ENCODE data around the gene AUTS2.

DNA sequence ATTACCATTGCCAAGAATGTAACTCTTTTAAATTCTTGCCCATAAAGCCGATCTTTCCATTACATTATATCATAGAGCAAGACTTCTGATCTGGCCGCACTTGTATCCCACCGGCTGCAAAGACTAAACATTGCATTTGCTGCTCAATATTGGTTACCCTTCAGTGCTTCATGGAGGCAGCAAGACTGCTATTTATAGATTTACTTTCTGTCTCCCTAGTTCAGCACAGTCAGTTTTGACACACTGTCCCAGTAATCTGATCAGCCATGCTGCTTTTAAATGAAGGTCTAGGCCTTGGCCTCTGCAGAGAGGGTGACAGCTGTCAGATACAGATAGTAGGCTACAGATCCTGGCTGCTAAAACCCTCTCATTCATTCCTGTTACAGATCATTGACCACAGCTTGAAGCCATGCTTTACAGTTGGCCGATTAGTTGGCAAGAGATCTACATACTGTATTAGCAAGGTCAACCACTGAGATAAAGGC lies 971.1 kb downstream of the AUTS2 start:
- TF ChIP-seq, protein P1, sequence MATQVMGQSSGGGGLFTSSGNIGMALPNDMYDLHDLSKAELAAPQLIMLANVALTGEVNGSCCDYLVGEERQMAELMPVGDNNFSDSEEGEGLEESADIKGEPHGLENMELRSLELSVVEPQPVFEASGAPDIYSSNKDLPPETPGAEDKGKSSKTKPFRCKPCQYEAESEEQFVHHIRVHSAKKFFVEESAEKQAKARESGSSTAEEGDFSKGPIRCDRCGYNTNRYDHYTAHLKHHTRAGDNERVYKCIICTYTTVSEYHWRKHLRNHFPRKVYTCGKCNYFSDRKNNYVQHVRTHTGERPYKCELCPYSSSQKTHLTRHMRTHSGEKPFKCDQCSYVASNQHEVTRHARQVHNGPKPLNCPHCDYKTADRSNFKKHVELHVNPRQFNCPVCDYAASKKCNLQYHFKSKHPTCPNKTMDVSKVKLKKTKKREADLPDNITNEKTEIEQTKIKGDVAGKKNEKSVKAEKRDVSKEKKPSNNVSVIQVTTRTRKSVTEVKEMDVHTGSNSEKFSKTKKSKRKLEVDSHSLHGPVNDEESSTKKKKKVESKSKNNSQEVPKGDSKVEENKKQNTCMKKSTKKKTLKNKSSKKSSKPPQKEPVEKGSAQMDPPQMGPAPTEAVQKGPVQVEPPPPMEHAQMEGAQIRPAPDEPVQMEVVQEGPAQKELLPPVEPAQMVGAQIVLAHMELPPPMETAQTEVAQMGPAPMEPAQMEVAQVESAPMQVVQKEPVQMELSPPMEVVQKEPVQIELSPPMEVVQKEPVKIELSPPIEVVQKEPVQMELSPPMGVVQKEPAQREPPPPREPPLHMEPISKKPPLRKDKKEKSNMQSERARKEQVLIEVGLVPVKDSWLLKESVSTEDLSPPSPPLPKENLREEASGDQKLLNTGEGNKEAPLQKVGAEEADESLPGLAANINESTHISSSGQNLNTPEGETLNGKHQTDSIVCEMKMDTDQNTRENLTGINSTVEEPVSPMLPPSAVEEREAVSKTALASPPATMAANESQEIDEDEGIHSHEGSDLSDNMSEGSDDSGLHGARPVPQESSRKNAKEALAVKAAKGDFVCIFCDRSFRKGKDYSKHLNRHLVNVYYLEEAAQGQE (IDR thresholded peaks at IDR 0.05; ENCODE audit: insufficient replicate concordance, low read depth), result no peak
- no peak for TF ChIP-seq GABPA (IDR thresholded peaks at IDR 0.05; ENCODE audit: low read depth)

All from HL-60 (cell line).